ENCODE data around the gene RSPRY1. TPM values are rescaled to one million over a fixed set of nuclear protein-coding genes. Genes with fewer than 3 reads are reported as not detected.

Gene RSPRY1
- total RNA-seq, 4 donors from 2014 or later: 27.9 to 77.7 (median 53.2) TPM

- no peaks in the 10 kb centered on the region for H3K9me3 ChIP-seq
- H3K4me3 ChIP-seq: no peak overlapping the region
- no peaks in the 10 kb centered on the region for H3K4me1 ChIP-seq
- no peak for DNase-seq
- intact Hi-C loops (cut with DNase I; ENCODE audit: low total_unique reads): no loop called here
- no peaks in the 10 kb centered on the region for H3K36me3 ChIP-seq
- no peak for TF ChIP-seq POLR2A (IDR thresholded peaks at IDR 0.05)
- TF ChIP-seq, protein P1, sequence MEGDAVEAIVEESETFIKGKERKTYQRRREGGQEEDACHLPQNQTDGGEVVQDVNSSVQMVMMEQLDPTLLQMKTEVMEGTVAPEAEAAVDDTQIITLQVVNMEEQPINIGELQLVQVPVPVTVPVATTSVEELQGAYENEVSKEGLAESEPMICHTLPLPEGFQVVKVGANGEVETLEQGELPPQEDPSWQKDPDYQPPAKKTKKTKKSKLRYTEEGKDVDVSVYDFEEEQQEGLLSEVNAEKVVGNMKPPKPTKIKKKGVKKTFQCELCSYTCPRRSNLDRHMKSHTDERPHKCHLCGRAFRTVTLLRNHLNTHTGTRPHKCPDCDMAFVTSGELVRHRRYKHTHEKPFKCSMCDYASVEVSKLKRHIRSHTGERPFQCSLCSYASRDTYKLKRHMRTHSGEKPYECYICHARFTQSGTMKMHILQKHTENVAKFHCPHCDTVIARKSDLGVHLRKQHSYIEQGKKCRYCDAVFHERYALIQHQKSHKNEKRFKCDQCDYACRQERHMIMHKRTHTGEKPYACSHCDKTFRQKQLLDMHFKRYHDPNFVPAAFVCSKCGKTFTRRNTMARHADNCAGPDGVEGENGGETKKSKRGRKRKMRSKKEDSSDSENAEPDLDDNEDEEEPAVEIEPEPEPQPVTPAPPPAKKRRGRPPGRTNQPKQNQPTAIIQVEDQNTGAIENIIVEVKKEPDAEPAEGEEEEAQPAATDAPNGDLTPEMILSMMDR (IDR thresholded peaks at IDR 0.05): no peak
- H3K27ac ChIP-seq: no peak overlapping the region
- no peaks in the 10 kb centered on the region for H3K27me3 ChIP-seq
These were observed 22.3 kb upstream of the RSPRY1 start for GRCh38 chr16:57163842-57164241.

- no peaks in the 10 kb centered on the region for H3K4me1 ChIP-seq
- intact Hi-C loops (cut with DNase I; ENCODE audit: low total_unique reads): loop anchor here (5.0 kb wide), 1 partner anchor 83 kb away; no protein-coding TSS in a partner anchor
- no peaks in the 10 kb centered on the region for H3K9me3 ChIP-seq
- no peak for TF ChIP-seq POLR2A (IDR thresholded peaks at IDR 0.05)
- TF ChIP-seq, protein P1 (IDR thresholded peaks at IDR 0.05): no peak
- no peak overlapping the region for H3K27ac ChIP-seq
- H3K36me3 ChIP-seq: no peaks in the 10 kb centered on the region
- H3K27me3 ChIP-seq: no peaks in the 10 kb centered on the region
- DNase-seq: no peak
- H3K4me3 ChIP-seq: no peak overlapping the region
These were observed 20.6 kb upstream of the RSPRY1 start for GRCh38 chr16:57165483-57165882.

GRCh38 chr16:57165938-57166337, 20.2 kb upstream of the RSPRY1 start:
- Histone ChIP-seq H3K4me1 (no peaks in the 10 kb centered on the region), H3K9me3 (no peaks in the 10 kb centered on the region), H3K27ac (no peak overlapping the region), H3K36me3 (no peaks in the 10 kb centered on the region), H3K4me3 (no peak overlapping the region), H3K27me3 (no peaks in the 10 kb centered on the region)
- intact Hi-C loops (cut with DNase I; ENCODE audit: low total_unique reads): loop anchor here (5.0 kb wide), 1 partner anchor 84 kb away; no protein-coding TSS in a partner anchor
- TF ChIP-seq, protein P1 (IDR thresholded peaks at IDR 0.05): no peak
- no peak for TF ChIP-seq POLR2A (IDR thresholded peaks at IDR 0.05)
- DNase-seq: no peak

- no peak for DNase-seq
- Histone ChIP-seq H3K27ac (no peak overlapping the region), H3K4me1 (no peaks in the 10 kb centered on the region), H3K9me3 (no peaks in the 10 kb centered on the region), H3K4me3 (no peak overlapping the region), H3K36me3 (no peaks in the 10 kb centered on the region), H3K27me3 (no peaks in the 10 kb centered on the region)
- intact Hi-C loops (cut with DNase I; ENCODE audit: low total_unique reads): loop anchor here (5.0 kb wide), 1 partner anchor 84 kb away; no protein-coding TSS in a partner anchor
- TF ChIP-seq, protein P1 (IDR thresholded peaks at IDR 0.05): no peak
- TF ChIP-seq POLR2A (IDR thresholded peaks at IDR 0.05): no peak
These were observed 19.7 kb upstream of the RSPRY1 start for GRCh38 chr16:57166451-57166850.

GRCh38 chr16:57166951-57167350, 19.2 kb upstream of the RSPRY1 start:
- TF ChIP-seq, protein P1 (IDR thresholded peaks at IDR 0.05): no peak
- TF ChIP-seq POLR2A (IDR thresholded peaks at IDR 0.05): no peak
- no peak overlapping the region for H3K27ac ChIP-seq
- H3K27me3 ChIP-seq: no peaks in the 10 kb centered on the region
- H3K4me3 ChIP-seq: no peak overlapping the region
- no peaks in the 10 kb centered on the region for H3K9me3 ChIP-seq
- no peaks in the 10 kb centered on the region for H3K36me3 ChIP-seq
- no peak for DNase-seq
- H3K4me1 ChIP-seq: no peaks in the 10 kb centered on the region
- intact Hi-C loops (cut with DNase I; ENCODE audit: low total_unique reads): loop anchor here (5.0 kb wide), 1 partner anchor 85 kb away; no protein-coding TSS in a partner anchor

Measured in uterus (tissue), 4 donors.